SK-N-SH (cell line): ENCODE results near the gene PARD3B. TPM values are rescaled to one million over a fixed set of nuclear protein-coding genes. Genes with fewer than 3 reads are reported as not detected.
A peak's percentile ranks its signal among the peaks of the same experiment; 100 is the strongest.

ENCODE experiments used
- CTCF ChIA-PET: fragments of 300-600, 350-600 bp; formaldehyde crosslinking; extraction: SDS; loops from one replicate; lab custom pipeline; 2021; lab: Yijun Ruan, JAX
- POLR2A ChIA-PET: fragments of 350-600 bp; sonication (Branson Sonifier 250); formaldehyde crosslinking; extraction: SDS; loops from one replicate; lab custom pipeline; 2020; ENCODE audit warnings: antibody characterized with exemption, inconsistent platforms; lab: Yijun Ruan, JAX
- DNase-seq: peaks from one replicate; pipeline ENCODE4 v3.0.0; 2012
- H2AFZ ChIP-seq: fragments of 200-600 bp; sonication (generic); 2 replicates; pipeline ENCODE4 v1.8.1; 2016; ENCODE audit warnings: antibody characterized with exemption, mild to moderate bottlenecking, low read depth
- H3F3A ChIP-seq: fragments of 200-600 bp; sonication (generic); replicated peaks from 2 replicates; pipeline ENCODE3; 2016; ENCODE audit warnings: antibody characterized with exemption, mild to moderate bottlenecking; ENCODE audit not compliant: insufficient read depth
- H3K27ac ChIP-seq, 2 experiments: fragments of 200-500 bp in 1 of 2; fragments of 200-600 bp in 1 of 2; sonication (Bioruptor generic) in 1 of 2; sonication (generic), shearing (Covaris generic) in 1 of 2; 2 replicates each; pipeline versions ENCODE4 v1.5.1 to v1.6.1; 2014 to 2016; ENCODE audit warnings: low read depth in 2 of 2, inconsistent platforms in 1 of 2, low read length in 1 of 2, mild to moderate bottlenecking in 1 of 2, mixed read lengths in 1 of 2
- H3K27me3 ChIP-seq: fragments of 200-600 bp; sonication (generic), shearing (Covaris generic); 2 replicates; pipeline ENCODE4 v1.6.1; 2016; ENCODE audit warnings: mixed run types; ENCODE audit not compliant: insufficient read depth
- H3K36me3 ChIP-seq, 2 experiments: fragments of 200-500 bp in 1 of 2; fragments of 200-600 bp in 1 of 2; sonication (Bioruptor generic) in 1 of 2; sonication (generic) in 1 of 2; replicated peaks in 1 of 2; 2 replicates each; pipeline versions ENCODE3 to v1.5.1; 2014 to 2016; ENCODE audit warnings: low read length in 1 of 2, mild to moderate bottlenecking in 1 of 2; ENCODE audit not compliant: insufficient read depth in 2 of 2, control insufficient read depth in 1 of 2
- H3K4me1 ChIP-seq, 2 experiments: fragments of 200-500 bp in 1 of 2; fragments of 200-600 bp in 1 of 2; sonication (Bioruptor generic) in 1 of 2; sonication (generic), shearing (Covaris generic) in 1 of 2; 2 replicates each; pipeline versions ENCODE4 v1.5.1 to v1.6.1; 2014 to 2016; ENCODE audit warnings: low read depth in 1 of 2, low read length in 1 of 2, mixed run types in 1 of 2; ENCODE audit not compliant: insufficient read depth in 2 of 2, control insufficient read depth in 1 of 2
- H3K4me2 ChIP-seq: fragments of 200-600 bp; sonication (generic), shearing (Covaris generic); 2 replicates; pipeline ENCODE4 v1.6.1; 2017; ENCODE audit warnings: mixed run types
- H3K4me3 ChIP-seq, 2 experiments: fragments of 200-500 bp in 1 of 2; fragments of 200-600 bp in 1 of 2; sonication (Bioruptor generic) in 1 of 2; sonication (generic), shearing (Covaris generic) in 1 of 2; 2 replicates each; pipeline versions ENCODE4 v1.5.1 to v1.8.1; 2014 to 2016; ENCODE audit warnings: low read depth in 2 of 2, inconsistent platforms in 1 of 2, low read length in 1 of 2, mild to moderate bottlenecking in 1 of 2, mixed read lengths in 1 of 2, moderate library complexity in 1 of 2
- H3K79me2 ChIP-seq: fragments of 200-600 bp; sonication (generic); 2 replicates; pipeline ENCODE4 v1.8.1; 2017; ENCODE audit warnings: mild to moderate bottlenecking; ENCODE audit not compliant: insufficient read depth
- H3K9ac ChIP-seq: fragments of 200-600 bp; sonication (generic); 2 replicates; pipeline ENCODE4 v1.6.1; 2017; ENCODE audit warnings: mixed run types
- H3K9me2 ChIP-seq: fragments of 200-600 bp; sonication (generic); 2 replicates; pipeline ENCODE4 v1.6.1; 2017; ENCODE audit warnings: mixed run types
- H3K9me3 ChIP-seq: fragments of 200-600 bp; sonication (generic); 2 replicates; pipeline ENCODE4 v1.6.1; 2017; ENCODE audit warnings: mixed run types, mild to moderate bottlenecking, moderate library complexity
- H4K20me1 ChIP-seq: fragments of 200-600 bp; sonication (generic); 2 replicates; pipeline ENCODE4 v1.6.1; 2017; ENCODE audit warnings: mild to moderate bottlenecking, mixed run types; ENCODE audit not compliant: insufficient read depth
- ELF1 ChIP-seq: IDR thresholded peaks from 2 replicates; pipeline ENCODE4 v1.4.0; 2012
- FOXJ3 ChIP-seq: sonication (generic); formaldehyde crosslinking; IDR thresholded peaks from 2 replicates; pipeline ENCODE4 v1.5.1; 2020; ENCODE audit warnings: mild to moderate bottlenecking, missing genetic modification reagents
- FOXM1 ChIP-seq: IDR thresholded peaks from 2 replicates; pipeline ENCODE4 v1.4.0; 2012; ENCODE audit warnings: low read depth, mild to moderate bottlenecking
- GABPA ChIP-seq: IDR thresholded peaks from 2 replicates; pipeline ENCODE4 v1.4.0; 2012; ENCODE audit warnings: low read depth, mild to moderate bottlenecking
- JUND ChIP-seq: IDR thresholded peaks from 2 replicates; pipeline ENCODE4 v1.4.0; 2012
- MEF2A ChIP-seq: IDR thresholded peaks from 2 replicates; pipeline ENCODE4 v1.4.0; 2012; ENCODE audit warnings: low read depth, borderline replicate concordance
- NRF1 ChIP-seq: IDR thresholded peaks from 2 replicates; pipeline ENCODE4 v1.6.1; 2012; ENCODE audit warnings: low read depth, mild to moderate bottlenecking, low read length
- POLR2AphosphoS5 ChIP-seq: IDR thresholded peaks from 2 replicates; pipeline ENCODE4 v1.6.1; 2012; ENCODE audit warnings: low read depth, low read length
- RAD21 ChIP-seq: IDR thresholded peaks from 2 replicates; pipeline ENCODE4 v1.6.1; 2012; ENCODE audit warnings: mild to moderate bottlenecking, low read length
- RCOR1 ChIP-seq: fragments of 150-350 bp; IDR thresholded peaks from 2 replicates; pipeline ENCODE4 v1.6.1; 2017; ENCODE audit warnings: antibody characterized with exemption, low read length
- SIN3A ChIP-seq: IDR thresholded peaks from 2 replicates; pipeline ENCODE4 v1.6.1; 2012; ENCODE audit warnings: low read depth, mild to moderate bottlenecking, low read length, moderate library complexity, borderline replicate concordance
- SMC3 ChIP-seq: IDR thresholded peaks from 2 replicates; pipeline ENCODE4 v1.6.1; 2012; ENCODE audit warnings: low read depth, low read length, improper control_type of control experiment
- TCF12 ChIP-seq: IDR thresholded peaks from 2 replicates; pipeline ENCODE4 v1.4.0; 2012
- WGBS: methylation state at CpG from one replicate; pipeline ENCODE4 v1.1.6; 2017; ENCODE audit warnings: low lambda C conversion rate; 5-methylcytosine and 5-hydroxymethylcytosine counted together
- polyA plus RNA-seq, 3 experiments: library from polyadenylated mRNA; depleted of rRNA; stranded (reverse); fragments of >200 nt; gene quantifications; 2 replicates each; pipeline ENCODE4 v1.2.3, GENCODE V29; 2012
- TF ChIP-seq, protein P1 (sequence below): fragments of 150-350 bp; IDR thresholded peaks from 2 replicates; pipeline ENCODE4 v1.6.1; 2017; ENCODE audit warnings: antibody characterized with exemption, low read length, low read depth, borderline replicate concordance
- TF ChIP-seq, protein P2 (sequence below): fragments of 150-350 bp; IDR thresholded peaks from 2 replicates; pipeline ENCODE4 v1.6.1; 2016; ENCODE audit warnings: mild to moderate bottlenecking, low read depth, low read length
- TF ChIP-seq, protein P3 (sequence below): IDR thresholded peaks from 2 replicates; pipeline ENCODE4 v1.4.0; 2012; ENCODE audit warnings: low read depth, borderline replicate concordance
- TF ChIP-seq, protein P4 (sequence below): IDR thresholded peaks from 2 replicates; pipeline ENCODE4 v1.4.0; 2012; ENCODE audit warnings: low read depth

Gene PARD3B
- polyA plus RNA-seq, 1 of the 3 experiments (the other 2 are of a cell fraction) = 0.87 TPM

DNA sequence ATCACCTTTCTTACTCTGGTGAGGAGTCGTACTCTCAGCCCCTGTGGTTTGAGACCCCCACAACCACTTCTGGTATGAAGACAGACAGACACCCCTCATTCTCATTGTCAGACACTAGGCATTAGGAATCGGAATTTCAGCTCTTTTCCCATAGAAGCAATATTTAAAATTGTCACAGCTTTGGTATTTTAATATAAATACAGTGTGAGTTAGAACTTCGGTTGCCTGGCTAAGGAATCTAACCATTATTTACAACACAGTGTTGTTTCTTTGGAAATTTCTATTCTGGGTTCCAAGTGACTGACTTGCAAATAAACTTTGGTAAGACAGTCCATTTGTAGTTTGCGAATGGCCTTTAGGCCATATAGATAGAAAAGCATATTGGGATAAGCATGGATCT is 318.1 kb downstream of the PARD3B start:
- no peaks in the 10 kb centered on the region for H3K36me3 ChIP-seq
- TF ChIP-seq, protein P1, sequence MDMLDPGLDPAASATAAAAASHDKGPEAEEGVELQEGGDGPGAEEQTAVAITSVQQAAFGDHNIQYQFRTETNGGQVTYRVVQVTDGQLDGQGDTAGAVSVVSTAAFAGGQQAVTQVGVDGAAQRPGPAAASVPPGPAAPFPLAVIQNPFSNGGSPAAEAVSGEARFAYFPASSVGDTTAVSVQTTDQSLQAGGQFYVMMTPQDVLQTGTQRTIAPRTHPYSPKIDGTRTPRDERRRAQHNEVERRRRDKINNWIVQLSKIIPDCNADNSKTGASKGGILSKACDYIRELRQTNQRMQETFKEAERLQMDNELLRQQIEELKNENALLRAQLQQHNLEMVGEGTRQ = no peak
- TF ChIP-seq ELF1 (no peak), NRF1 (no peak), RAD21 (no peak), POLR2AphosphoS5 (no peak), FOXJ3 (CRISPR knock-in tag) (no peak), TCF12 (no peak), SMC3 (no peak), GABPA (no peak), FOXM1 (no peak), RCOR1 (no peak)
- TF ChIP-seq, protein P2, sequence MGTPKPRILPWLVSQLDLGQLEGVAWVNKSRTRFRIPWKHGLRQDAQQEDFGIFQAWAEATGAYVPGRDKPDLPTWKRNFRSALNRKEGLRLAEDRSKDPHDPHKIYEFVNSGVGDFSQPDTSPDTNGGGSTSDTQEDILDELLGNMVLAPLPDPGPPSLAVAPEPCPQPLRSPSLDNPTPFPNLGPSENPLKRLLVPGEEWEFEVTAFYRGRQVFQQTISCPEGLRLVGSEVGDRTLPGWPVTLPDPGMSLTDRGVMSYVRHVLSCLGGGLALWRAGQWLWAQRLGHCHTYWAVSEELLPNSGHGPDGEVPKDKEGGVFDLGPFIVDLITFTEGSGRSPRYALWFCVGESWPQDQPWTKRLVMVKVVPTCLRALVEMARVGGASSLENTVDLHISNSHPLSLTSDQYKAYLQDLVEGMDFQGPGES = no peak
- TF ChIP-seq, protein P3, sequence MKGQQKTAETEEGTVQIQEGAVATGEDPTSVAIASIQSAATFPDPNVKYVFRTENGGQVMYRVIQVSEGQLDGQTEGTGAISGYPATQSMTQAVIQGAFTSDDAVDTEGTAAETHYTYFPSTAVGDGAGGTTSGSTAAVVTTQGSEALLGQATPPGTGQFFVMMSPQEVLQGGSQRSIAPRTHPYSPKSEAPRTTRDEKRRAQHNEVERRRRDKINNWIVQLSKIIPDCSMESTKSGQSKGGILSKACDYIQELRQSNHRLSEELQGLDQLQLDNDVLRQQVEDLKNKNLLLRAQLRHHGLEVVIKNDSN = no peak
- TF ChIP-seq, protein P4, sequence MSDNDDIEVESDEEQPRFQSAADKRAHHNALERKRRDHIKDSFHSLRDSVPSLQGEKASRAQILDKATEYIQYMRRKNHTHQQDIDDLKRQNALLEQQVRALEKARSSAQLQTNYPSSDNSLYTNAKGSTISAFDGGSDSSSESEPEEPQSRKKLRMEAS = no peak
- H3K9ac ChIP-seq = no peak overlapping the region
- H3K4me3 ChIP-seq = no peak overlapping the region
- H3K9me2 ChIP-seq = no peaks in the 10 kb centered on the region
- no peaks in the 10 kb centered on the region for H3K27me3 ChIP-seq
- no peaks in the 10 kb centered on the region for H3K79me2 ChIP-seq
- H3K9me3 ChIP-seq = no peaks in the 10 kb centered on the region
- no peaks in the 10 kb centered on the region for H4K20me1 ChIP-seq
- H3K4me1 ChIP-seq = no peaks in the 10 kb centered on the region; a peak in 2 of 4 replicates
- H3F3A ChIP-seq = no peaks in the 10 kb centered on the region
- no peak overlapping the region for H3K27ac ChIP-seq
- H3K4me2 ChIP-seq = no peak overlapping the region
- ChIA-PET CTCF (no interaction called here), POLR2A (no interaction called here)
- DNase-seq = no peak
- 86% methylated on average over 4 of the region's 4 CpGs for WGBS
- H2AFZ ChIP-seq = no peak overlapping the region

DNA sequence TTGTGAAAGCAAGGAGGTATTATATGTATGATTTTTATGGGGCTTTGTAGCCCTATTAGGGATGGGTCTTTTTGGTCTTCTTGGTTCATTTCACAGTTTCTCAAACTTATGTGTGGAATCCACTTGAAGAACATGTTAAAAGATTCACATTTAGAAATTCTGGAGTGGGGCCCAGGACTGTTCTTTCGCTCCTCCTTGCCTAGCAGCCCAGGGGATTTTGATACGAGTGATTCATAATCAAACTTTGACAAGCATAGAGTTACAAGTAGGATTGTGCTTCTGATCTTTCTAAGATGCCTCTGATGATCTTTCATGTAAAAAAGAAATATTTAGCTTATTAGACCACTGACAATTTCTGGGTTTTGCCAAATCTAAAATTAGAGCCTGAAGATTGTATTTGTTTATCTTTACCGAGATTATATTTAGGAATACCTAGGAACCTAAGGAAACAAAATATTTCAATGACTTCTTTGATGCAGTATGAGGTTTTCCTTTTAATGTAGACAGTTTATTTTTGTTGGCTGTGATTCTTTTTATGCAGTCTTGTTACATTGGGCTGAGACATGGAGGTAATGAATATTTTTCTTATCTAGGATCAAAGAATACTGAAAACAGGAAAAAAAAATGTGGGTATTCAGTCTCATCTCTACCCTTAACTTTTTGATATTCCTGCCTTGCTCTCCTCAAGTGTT is 324.0 kb downstream of the PARD3B start:
- no peak for DNase-seq
- TF ChIP-seq RAD21 = no peak
- TF ChIP-seq JUND = no peak
- no peak for TF ChIP-seq MEF2A
- TF ChIP-seq POLR2AphosphoS5 = no peak
- TF ChIP-seq SIN3A = no peak
- TF ChIP-seq, protein P1 = no peak
- H3K27ac ChIP-seq = peak overlapping the region in 1 of 2 experiments; percentile 43; a peak in 1 of 4 replicates
- H3K4me3 ChIP-seq = no peak overlapping the region
- H2AFZ ChIP-seq = no peak overlapping the region
- H3K4me1 ChIP-seq = peaks cover 0 to 3% of the 10 kb centered on the region in 2 experiments; a peak in 2 of 4 replicates
- no peak overlapping the region for H3K9ac ChIP-seq
- H3K4me2 ChIP-seq = 0 out of 2 replicates have a peak overlapping the region, but pooled peaks have one; percentile 1
- no peaks in the 10 kb centered on the region for H3K9me3 ChIP-seq
- H4K20me1 ChIP-seq = no peaks in the 10 kb centered on the region
- ChIA-PET POLR2A (no interaction called here), CTCF (interaction anchor here (6.3 kb wide), 1 partner anchor 809 kb away, joined by 91 read pairs; no protein-coding TSS in a partner anchor)
- 66% methylated on average over 3 of the region's 3 CpGs for WGBS
- H3K79me2 ChIP-seq = no peaks in the 10 kb centered on the region
- no peaks in the 10 kb centered on the region for H3F3A ChIP-seq
- H3K9me2 ChIP-seq = no peaks in the 10 kb centered on the region
- no peaks in the 10 kb centered on the region for H3K36me3 ChIP-seq
- H3K27me3 ChIP-seq = no peaks in the 10 kb centered on the region
